DMS114 treated with DMSO at 0.1 percent for 48 hours (cell line): ENCODE measurements around the gene NPDC1.
"Not testable (repeated sequence)": the region's sequence is repeated elsewhere in the genome, so short reads cannot be mapped to it uniquely, and the experiment has no call there.

ENCODE experiments used
- DNase-seq: peaks from one replicate; lab custom pipeline; 2025; ENCODE audit not compliant: unreplicated experiment; lab: John Stamatoyannopoulos, UW

NPDC1 gene

GRCh38 chr9:137041124-137041523 lies 4.9 kb downstream of the NPDC1 start:
- no peak for DNase-seq

- DNase-seq, result no peak
These were observed 5.4 kb downstream of the NPDC1 start for GRCh38 chr9:137040568-137040967.

- no peak for DNase-seq
These were observed 6.2 kb downstream of the NPDC1 start for GRCh38 chr9:137039611-137040366.

GRCh38 chr9:137038916-137039315 lies 7.1 kb downstream of the NPDC1 start:
- no peak for DNase-seq

- no peak for DNase-seq
These were observed 8.5 kb downstream of the NPDC1 start for GRCh38 chr9:137037483-137037882.

GRCh38 chr9:137037035-137037434 lies 8.9 kb downstream of the NPDC1 start:
- DNase-seq, result no peak

GRCh38 chr9:137035937-137036336 lies 10.0 kb downstream of the NPDC1 start:
- no peak for DNase-seq

- no peak for DNase-seq
These were observed 10.5 kb downstream of the NPDC1 start for GRCh38 chr9:137035507-137035834.

- DNase-seq, result peak; percentile 52
These were observed 11.1 kb downstream of the NPDC1 start for GRCh38 chr9:137034709-137035506.

- DNase-seq, result no peak
These were observed 11.8 kb downstream of the NPDC1 start for GRCh38 chr9:137034039-137034708.

- DNase-seq, result not testable (repeated sequence)
These were observed 12.5 kb downstream of the NPDC1 start for GRCh38 chr9:137033481-137033880.

- no peak for DNase-seq
These were observed 13.1 kb downstream of the NPDC1 start for GRCh38 chr9:137032858-137033257.

- DNase-seq, result no peak
These were observed 13.9 kb downstream of the NPDC1 start, which contains the start of gene FUT7 for GRCh38 chr9:137031904-137032640. FUT7 (minus strand) TSS chr9:137032088; CDS start chr9:137031991, 97 bp downstream.

GRCh38 chr9:137030538-137031527 lies 15.1 kb downstream of the NPDC1 start:
- DNase-seq, result no peak

GRCh38 chr9:137030006-137030405 lies 16.0 kb downstream of the NPDC1 start:
- no peak for DNase-seq

GRCh38 chr9:137029058-137029936 lies 16.7 kb downstream of the NPDC1 start:
- DNase-seq, result peak; percentile 18

- no peak for DNase-seq
These were observed 17.5 kb downstream of the NPDC1 start for GRCh38 chr9:137028263-137029057.
